Neuronal stem cell (in vitro differentiated cells): ENCODE data around the gene UBXN1. TPM values are rescaled to one million over a fixed set of nuclear protein-coding genes. Genes with fewer than 3 reads are reported as not detected.

Experiments
- DNase-seq: peaks from one replicate; pipeline ENCODE4 v3.0.0-alpha.2; 2013; ENCODE audit warnings: low spot score
- H2AFZ ChIP-seq: one replicate; pipeline ENCODE4 v1.6.1; 2013; ENCODE audit warnings: mild to moderate bottlenecking, low read length, inconsistent platforms
- H2AK5ac ChIP-seq: 2 replicates; pipeline ENCODE4 v1.6.1; 2013; ENCODE audit warnings: low read depth, mild to moderate bottlenecking, inconsistent platforms, low read length, moderate library complexity, mixed read lengths
- H2BK120ac ChIP-seq: 2 replicates; pipeline ENCODE4 v1.6.1; 2013; ENCODE audit warnings: low read depth, mild to moderate bottlenecking, inconsistent platforms, low read length, moderate library complexity, mixed read lengths
- H2BK12ac ChIP-seq: one replicate; pipeline ENCODE4 v1.6.1; 2013; ENCODE audit warnings: low read length, inconsistent platforms
- H2BK15ac ChIP-seq: 2 replicates; pipeline ENCODE4 v1.6.1; 2013; ENCODE audit warnings: mild to moderate bottlenecking, low read length, inconsistent platforms, mixed read lengths
- H2BK5ac ChIP-seq: one replicate; pipeline ENCODE4 v1.6.1; 2013; ENCODE audit warnings: inconsistent platforms, mild to moderate bottlenecking, low read length, moderate library complexity
- H3K14ac ChIP-seq: one replicate; pipeline ENCODE4 v1.6.1; 2013; ENCODE audit warnings: low read length, inconsistent platforms
- H3K18ac ChIP-seq: 2 replicates; pipeline ENCODE4 v1.6.1; 2013; ENCODE audit warnings: low read length, inconsistent platforms
- H3K23ac ChIP-seq: 2 replicates; pipeline ENCODE4 v1.6.1; 2013; ENCODE audit warnings: low read depth, mild to moderate bottlenecking, mixed read lengths, low read length, inconsistent platforms; ENCODE audit not compliant: poor library complexity
- H3K27ac ChIP-seq: replicated peaks from 3 replicates; pipeline ENCODE4 v1.5.1; 2013; ENCODE audit warnings: low read length, inconsistent platforms
- H3K27me3 ChIP-seq, 3 experiments: 2 replicates each; pipeline ENCODE4 v1.6.1; 2013; ENCODE audit warnings: low read length in 3 of 3, mild to moderate bottlenecking in 2 of 3, inconsistent platforms in 1 of 3, low read depth in 1 of 3, mixed read lengths in 1 of 3, moderate library complexity in 1 of 3; ENCODE audit not compliant: control insufficient read depth in 3 of 3, insufficient read depth in 3 of 3
- H3K36me3 ChIP-seq, 2 donors: replicated peaks in 1 of 2; 2 replicates each; pipeline ENCODE4 v1.6.1; 2013; ENCODE audit warnings: low read length in 2 of 2; ENCODE audit not compliant: control insufficient read depth in 2 of 2, insufficient read depth in 2 of 2
- H3K4ac ChIP-seq: 2 replicates; pipeline ENCODE4 v1.6.1; 2013; ENCODE audit warnings: inconsistent platforms, mild to moderate bottlenecking, low read length, moderate library complexity
- H3K4me1 ChIP-seq, 2 donors: 1 replicate in 1 of 2; 2 replicates in 1 of 2; pipeline ENCODE4 v1.6.1; 2013; ENCODE audit warnings: low read length in 2 of 2, low read depth in 1 of 2; ENCODE audit not compliant: control insufficient read depth in 2 of 2, insufficient read depth in 1 of 2
- H3K4me2 ChIP-seq: one replicate; pipeline ENCODE4 v1.6.1; 2013; ENCODE audit warnings: mild to moderate bottlenecking, low read length, inconsistent platforms; ENCODE audit not compliant: insufficient read depth, poor library complexity, severe bottlenecking
- H3K4me3 ChIP-seq, 2 donors: 2 replicates each; pipeline ENCODE4 v1.5.1; 2013; ENCODE audit warnings: low read length in 2 of 2, mild to moderate bottlenecking in 2 of 2, inconsistent platforms in 1 of 2, moderate library complexity in 1 of 2
- H3K79me1 ChIP-seq: one replicate; pipeline ENCODE4 v1.6.1; 2013; ENCODE audit warnings: low read depth, mild to moderate bottlenecking, inconsistent platforms, low read length, moderate library complexity
- H3K9ac ChIP-seq: one replicate; pipeline ENCODE4 v1.6.1; 2013; ENCODE audit warnings: mild to moderate bottlenecking, low read depth, low read length, inconsistent platforms; ENCODE audit not compliant: poor library complexity
- H3K9me3 ChIP-seq, 2 donors: replicated peaks in 1 of 2; 2 replicates each; pipeline versions ENCODE3 to v1.6.1; 2013; ENCODE audit warnings: low read length in 2 of 2, mild to moderate bottlenecking in 2 of 2, inconsistent platforms in 1 of 2, low read depth in 1 of 2, mixed read lengths in 1 of 2, moderate library complexity in 1 of 2; ENCODE audit not compliant: control insufficient read depth in 2 of 2, insufficient read depth in 1 of 2
- H4K8ac ChIP-seq: one replicate; pipeline ENCODE4 v1.6.1; 2013; ENCODE audit warnings: low read depth, mild to moderate bottlenecking, inconsistent platforms, low read length, moderate library complexity
- H4K91ac ChIP-seq: one replicate; pipeline ENCODE4 v1.6.1; 2013; ENCODE audit warnings: low read length, low read depth, mild to moderate bottlenecking, inconsistent platforms; ENCODE audit not compliant: poor library complexity
- WGBS, 2 donors: extraction: QIAGEN DNeasy Blood & Tissue Kit; methylation state at CpG; one replicate each; pipeline ENCODE4 v1.1.7; 2013; ENCODE audit warnings: missing lambda C conversion rate in 2 of 2, mixed read lengths in 1 of 2; ENCODE audit not compliant: insufficient read length in 2 of 2, insufficient replicate concordance in 1 of 2; ENCODE audit errors: extremely low coverage in 2 of 2; 5-methylcytosine and 5-hydroxymethylcytosine counted together
- polyA plus RNA-seq, 2 experiments: library from polyadenylated mRNA; stranded (reverse); fragments of 200-250 nt; gene quantifications; one replicate each; pipeline ENCODE4 v1.2.3, GENCODE V29; 2013

UBXN1 gene
- 140 TPM for polyA plus RNA-seq (2013, experiment 1 of 2)
- 127 TPM for polyA plus RNA-seq (2013, experiment 2 of 2)

- peak within 1 kb of the TSS; percentile 96 for H2AFZ ChIP-seq
- peak within 1 kb of the TSS; percentile 91 for H3K18ac ChIP-seq
- H2BK5ac ChIP-seq = peak within 1 kb of the TSS; percentile 96
- no peak within 1 kb of the TSS for H4K91ac ChIP-seq
- WGBS, 2 donors = no CpG with 5 or more reads among the region's 55 CpGs
- peak within 1 kb of the TSS; percentile 98 for H3K9ac ChIP-seq
- H2AK5ac ChIP-seq = peak within 1 kb of the TSS; percentile 94
- no peak within 1 kb of the TSS for H3K14ac ChIP-seq
- no peaks in the 10 kb centered on the region for H3K27me3 ChIP-seq
- peak within 1 kb of the TSS; percentile 76 for H3K4me2 ChIP-seq
- H3K9me3 ChIP-seq = no peaks in the 10 kb centered on the region
- DNase-seq = peak; percentile 65
- peaks cover 6% of the 10 kb centered on the region for H3K79me1 ChIP-seq
- peaks cover 4 to 11% of the 10 kb centered on the region in 2 donors for H3K4me1 ChIP-seq
- H3K23ac ChIP-seq = peak within 1 kb of the TSS; percentile 74
- no peak within 1 kb of the TSS for H3K4ac ChIP-seq
- no peak within 1 kb of the TSS for H2BK15ac ChIP-seq
- peak within 1 kb of the TSS; percentile 42 for H3K27ac ChIP-seq
- H2BK12ac ChIP-seq = no peak within 1 kb of the TSS
- no peak within 1 kb of the TSS for H2BK120ac ChIP-seq
- peak within 1 kb of the TSS; percentile 91 to 95 for H3K4me3 ChIP-seq
- peaks cover 12 to 36% of the 10 kb centered on the region in 2 donors for H3K36me3 ChIP-seq
- peak within 1 kb of the TSS; percentile 93 for H4K8ac ChIP-seq
Measured at GRCh38 chr11:62678770-62679696, at the start of gene UBXN1. UBXN1 (minus strand) TSS chr11:62679073; CDS start chr11:62678923, 150 bp downstream.

GRCh38 chr11:62728171-62728988, 49.5 kb upstream of the UBXN1 start, which contains the start of gene TTC9C:
TTC9C (plus strand) TSS chr11:62728486; CDS start chr11:62728849, 363 bp downstream.
- Histone ChIP-seq H3K4ac (no peak within 1 kb of the TSS), H2BK120ac (no peak within 1 kb of the TSS), H3K27me3 (no peaks in the 10 kb centered on the region), H2AFZ (peak within 1 kb of the TSS; percentile 90), H3K36me3 (peaks cover 12 to 51% of the 10 kb centered on the region in 2 donors), H3K4me3 (peak within 1 kb of the TSS; percentile 92 to 96), H3K9ac (peak within 1 kb of the TSS; percentile 100), H3K4me2 (peak within 1 kb of the TSS; percentile 99), H3K79me1 (peaks cover 4% of the 10 kb centered on the region), H3K9me3 (no peaks in the 10 kb centered on the region), H4K8ac (no peak within 1 kb of the TSS), H3K4me1 (peaks cover 0 to 18% of the 10 kb centered on the region in 2 donors), H3K27ac (peak within 1 kb of the TSS; percentile 100), H2AK5ac (peak within 1 kb of the TSS; percentile 85), H3K18ac (peak within 1 kb of the TSS; percentile 100), H2BK12ac (peak within 1 kb of the TSS; percentile 97), H2BK5ac (peak within 1 kb of the TSS; percentile 89), H3K23ac (peak within 1 kb of the TSS; percentile 97), H2BK15ac (no peak within 1 kb of the TSS), H3K14ac (peak within 1 kb of the TSS; percentile 100), H4K91ac (no peak within 1 kb of the TSS)
- no CpG with 5 or more reads among the region's 29 CpGs for WGBS, 2 donors
- peak; percentile 75 for DNase-seq

- Histone ChIP-seq H4K8ac (no peak overlapping the region), H2BK12ac (peak overlapping the region; percentile 97), H3K36me3 (peaks cover 15 to 51% of the 10 kb centered on the region in 2 donors), H3K18ac (peak overlapping the region; percentile 100), H2AK5ac (peak overlapping the region; percentile 85), H3K4me3 (peak overlapping the region; percentile 92 to 96), H3K4ac (no peak overlapping the region), H3K4me1 (peaks cover 0 to 18% of the 10 kb centered on the region in 2 donors), H4K91ac (no peak overlapping the region), H2AFZ (peak overlapping the region; percentile 90), H3K79me1 (peaks cover 4% of the 10 kb centered on the region), H2BK120ac (no peak overlapping the region), H3K4me2 (peak overlapping the region; percentile 99), H3K9me3 (no peaks in the 10 kb centered on the region), H3K27me3 (no peaks in the 10 kb centered on the region), H3K23ac (peak overlapping the region; percentile 75), H2BK5ac (no peak overlapping the region), H3K14ac (peak overlapping the region; percentile 100), H2BK15ac (no peak overlapping the region), H3K9ac (peak overlapping the region; percentile 96), H3K27ac (peak overlapping the region; percentile 100)
- WGBS, 2 donors = no CpG with 5 or more reads among the region's 20 CpGs
- DNase-seq = peak; percentile 98
Measured at GRCh38 chr11:62727872-62728170, 48.9 kb upstream of the UBXN1 start.
